GM18508 (cell line): ENCODE results near the gene ANKRD44.
A peak's percentile ranks its signal among the peaks of the same experiment; 100 is the strongest.
"Not testable (repeated sequence)": the region's sequence is repeated elsewhere in the genome, so short reads cannot be mapped to it uniquely, and the experiment has no call there.

Source experiments
- ATAC-seq: cut with Tn5 transposase; IDR thresholded peaks from one replicate; pipeline ENCODE4 v1.9.1; 2021; ENCODE audit warnings: moderate number of reproducible peaks; ENCODE audit not compliant: insufficient read depth, unreplicated experiment

The ANKRD44 gene

DNA sequence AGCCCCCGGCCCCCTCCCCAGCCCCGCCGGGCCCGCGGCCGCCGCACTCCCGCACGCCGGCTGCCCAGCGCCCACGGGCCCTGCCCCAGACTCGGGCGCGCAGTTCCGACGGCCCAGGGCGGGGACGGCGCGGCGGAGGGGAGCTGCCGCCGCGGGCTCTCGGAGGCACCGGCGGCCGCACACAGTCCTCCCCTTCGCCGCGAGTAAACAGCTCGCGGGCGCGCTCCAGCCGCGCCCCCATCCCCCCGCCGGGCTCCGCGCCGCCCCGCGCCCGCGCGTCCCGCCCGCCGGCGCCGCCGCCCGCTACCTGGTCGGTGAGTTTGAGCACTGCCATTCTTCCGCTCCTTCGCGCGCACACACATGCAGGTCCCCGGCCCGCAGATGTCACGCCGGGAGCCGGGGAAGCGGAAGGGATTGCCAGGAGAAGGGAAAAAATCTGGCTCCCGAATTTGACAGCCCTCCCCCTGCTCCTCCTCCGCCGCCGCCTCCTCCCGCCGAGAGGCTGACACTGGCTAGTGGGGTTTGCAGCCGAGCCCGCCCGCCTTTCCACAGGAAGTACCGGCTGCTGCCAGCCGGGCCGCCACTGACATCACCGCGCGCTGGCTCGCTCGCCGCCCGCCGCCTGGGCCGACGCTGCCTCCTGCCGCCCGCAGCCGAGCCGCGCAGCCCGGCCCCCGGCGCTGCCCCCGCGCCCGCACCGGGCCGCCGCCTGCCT, at the start of gene ANKRD44:
Gene ANKRD44, minus strand, starts transcription at position 510 of the 715 bp plus-strand sequence. Its CDS starts 176 bp downstream, at position 334.
- ATAC-seq, result peak; percentile 34

DNA sequence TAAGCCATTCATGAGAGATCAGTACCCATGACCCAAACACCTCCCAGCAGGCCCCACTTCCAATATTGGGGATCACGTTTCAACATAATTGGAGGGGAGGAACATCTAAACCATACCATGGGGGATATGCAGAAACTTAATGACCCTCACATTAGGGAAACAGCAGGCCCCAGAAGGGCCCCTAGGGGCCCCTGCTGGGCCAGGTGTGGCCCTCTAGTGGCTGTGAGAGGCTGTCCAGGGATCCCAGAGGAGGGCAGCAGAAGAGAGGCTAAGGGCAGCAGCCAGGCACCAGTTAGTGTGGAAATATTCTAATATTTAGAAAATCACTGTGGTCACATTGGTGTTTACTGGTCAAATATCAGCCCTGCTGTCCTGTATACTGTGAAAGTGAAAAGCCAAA, 49.3 kb upstream of the ANKRD44 start:
- no peak for ATAC-seq

DNA sequence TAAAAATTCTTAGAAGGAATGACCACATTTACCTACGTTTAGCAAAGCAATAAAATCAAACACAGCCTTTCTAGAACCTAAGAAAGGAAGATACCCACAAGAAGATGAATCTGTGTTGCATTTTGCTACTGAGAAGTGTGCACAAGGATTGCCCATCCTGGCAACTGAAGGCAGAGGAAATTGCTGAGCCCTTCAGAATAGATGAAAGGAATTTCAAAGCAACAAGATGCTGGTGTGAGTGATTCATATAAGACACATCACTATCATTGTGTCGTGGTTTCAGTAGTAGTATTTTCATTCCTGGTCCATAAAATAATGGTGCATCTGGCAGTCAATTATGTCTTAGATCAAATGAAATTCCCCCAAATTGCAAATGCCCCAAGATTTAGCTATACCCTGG, 48.4 kb upstream of the ANKRD44 start:
- no peak for ATAC-seq

DNA sequence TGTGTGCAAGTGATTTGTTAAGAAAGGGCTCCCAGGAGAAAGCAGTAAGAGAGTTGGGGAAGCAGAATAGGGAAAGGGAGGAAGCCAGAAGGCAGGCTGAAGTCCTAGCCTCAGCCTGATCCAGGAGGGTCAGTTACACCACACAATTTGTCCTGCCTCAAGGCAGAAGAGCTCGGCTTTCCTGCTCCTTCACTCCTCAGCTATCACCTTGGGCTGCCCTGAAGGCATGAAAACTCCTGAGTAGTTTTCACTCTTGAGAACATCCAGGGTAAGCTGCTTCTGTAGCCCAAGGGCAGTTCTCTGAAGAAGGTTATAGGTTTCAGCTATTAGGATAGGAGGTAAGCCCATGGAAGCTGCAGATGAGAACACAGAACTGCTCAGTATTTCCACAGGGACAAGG, 47.4 kb upstream of the ANKRD44 start:
- ATAC-seq, result no peak

DNA sequence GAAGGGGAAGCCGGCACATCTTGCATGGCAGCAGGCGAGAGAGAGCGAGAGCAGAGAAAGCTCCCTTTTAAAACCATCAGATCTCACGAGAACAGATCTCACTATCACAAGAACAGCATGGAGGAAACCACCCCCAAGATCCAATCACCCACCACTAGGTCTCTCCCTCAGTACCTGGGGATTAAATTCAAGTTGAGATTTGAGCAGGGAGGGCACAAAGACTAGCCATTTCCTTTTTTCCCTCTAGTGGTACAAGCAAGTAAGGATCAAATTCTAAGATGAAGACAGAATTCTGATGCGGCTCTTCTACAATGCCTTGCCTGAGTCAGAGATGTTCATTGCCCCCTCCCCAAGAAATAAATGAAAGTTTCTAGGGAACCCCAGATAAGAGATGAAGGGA, 45.6 kb upstream of the ANKRD44 start:
- no peak for ATAC-seq

DNA sequence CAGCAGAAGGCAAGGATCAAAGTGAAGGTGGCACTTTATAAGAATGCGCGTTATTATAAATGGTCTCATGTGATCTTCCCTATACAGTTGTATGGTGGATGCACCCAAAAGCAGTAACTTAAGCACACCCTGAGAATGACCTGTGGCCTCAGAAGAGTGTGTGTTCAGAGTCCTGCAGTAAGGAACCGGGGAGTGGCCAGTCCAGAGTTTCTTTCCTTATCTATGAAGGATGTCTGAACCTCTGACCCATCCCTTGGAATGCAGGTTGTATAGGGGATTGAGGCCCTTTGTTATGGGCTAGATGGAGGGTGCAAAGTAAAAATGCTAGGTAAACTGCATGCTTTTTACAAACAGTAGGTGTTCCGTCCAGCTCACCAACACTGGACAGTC, 43.6 kb upstream of the ANKRD44 start:
- no peak for ATAC-seq

DNA sequence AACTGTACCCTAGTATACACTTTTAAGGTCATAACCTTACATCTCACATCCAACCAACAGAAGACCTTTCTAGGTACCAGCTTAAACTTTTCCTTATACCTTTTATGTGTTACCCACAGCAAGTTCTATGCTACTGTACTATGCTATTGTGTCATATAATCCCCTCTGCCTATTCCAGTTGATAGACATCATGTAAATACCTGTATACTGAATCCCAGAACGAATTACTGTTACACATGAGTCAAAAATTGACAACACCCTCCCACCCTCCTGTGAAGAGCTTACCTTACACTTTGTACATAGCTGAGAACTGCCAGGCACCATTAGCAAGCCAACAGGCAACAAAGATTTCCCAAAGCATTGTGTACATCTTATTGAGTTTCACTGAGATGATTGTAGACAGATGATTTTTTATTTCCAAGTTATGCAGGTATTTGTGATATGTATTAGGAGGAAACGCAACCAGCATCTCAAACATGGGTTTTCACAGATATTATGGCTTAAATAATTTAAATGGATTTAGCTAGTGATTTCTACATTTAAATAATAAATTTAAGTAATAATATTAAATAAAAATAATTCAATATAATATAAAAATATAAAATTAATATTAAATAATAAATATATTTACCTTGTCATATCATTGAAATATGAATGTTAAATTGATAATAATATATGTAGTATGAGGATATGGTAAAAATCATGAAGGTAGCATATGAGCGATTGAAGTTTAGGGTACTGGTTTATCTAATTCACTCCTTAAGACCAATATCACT, 43.0 kb upstream of the ANKRD44 start:
- ATAC-seq, result no peak

DNA sequence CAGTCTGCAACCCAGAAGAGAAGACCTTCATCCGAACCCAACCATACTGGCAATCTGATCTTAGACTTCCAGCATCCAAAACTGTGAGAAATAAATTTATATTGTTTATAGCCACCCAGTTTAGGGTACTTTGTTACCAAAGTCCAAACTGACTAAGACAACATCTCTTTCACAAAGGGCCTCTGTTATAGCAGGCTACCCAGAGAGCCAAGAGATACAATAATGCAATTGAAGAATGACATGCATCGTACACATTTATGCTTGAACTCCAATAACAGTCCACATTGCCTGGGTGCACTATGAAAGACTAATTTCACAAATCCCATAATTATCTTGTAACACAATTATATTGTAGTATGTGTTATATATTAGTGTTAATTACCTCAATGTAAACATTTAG, 39.1 kb upstream of the ANKRD44 start:
- no peak for ATAC-seq

- no peak for ATAC-seq
These were observed 38.3 kb upstream of the ANKRD44 start for GRCh38 chr2:197348721-197349360.

DNA sequence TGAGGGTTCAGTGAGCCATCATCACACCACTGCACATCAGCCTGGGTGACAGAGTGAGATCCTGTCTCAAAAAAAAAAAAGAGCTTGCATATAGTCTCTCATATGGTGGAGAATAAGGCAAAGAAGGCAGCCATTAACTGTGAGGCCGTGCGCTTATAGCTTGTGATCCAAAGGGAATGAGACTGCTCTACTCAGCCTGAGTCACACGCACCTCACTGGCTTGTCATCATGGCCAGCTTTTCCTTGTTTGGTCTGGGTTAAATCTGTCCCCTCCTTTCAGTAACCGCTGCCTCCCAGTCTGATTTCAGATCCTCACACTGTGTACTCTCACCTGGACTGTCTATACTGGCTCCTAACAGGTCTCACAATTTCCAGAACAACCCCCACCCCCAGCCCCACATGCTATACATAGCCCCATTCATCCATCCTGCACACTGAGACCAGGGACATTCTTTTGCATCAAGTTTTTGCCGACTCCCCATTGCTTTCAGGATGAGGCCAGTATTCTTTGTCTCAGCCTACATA, 35.3 kb upstream of the ANKRD44 start:
- ATAC-seq, result no peak

- ATAC-seq, result not testable (repeated sequence)
These were observed 33.4 kb upstream of the ANKRD44 start for GRCh38 chr2:197343968-197344367.

DNA sequence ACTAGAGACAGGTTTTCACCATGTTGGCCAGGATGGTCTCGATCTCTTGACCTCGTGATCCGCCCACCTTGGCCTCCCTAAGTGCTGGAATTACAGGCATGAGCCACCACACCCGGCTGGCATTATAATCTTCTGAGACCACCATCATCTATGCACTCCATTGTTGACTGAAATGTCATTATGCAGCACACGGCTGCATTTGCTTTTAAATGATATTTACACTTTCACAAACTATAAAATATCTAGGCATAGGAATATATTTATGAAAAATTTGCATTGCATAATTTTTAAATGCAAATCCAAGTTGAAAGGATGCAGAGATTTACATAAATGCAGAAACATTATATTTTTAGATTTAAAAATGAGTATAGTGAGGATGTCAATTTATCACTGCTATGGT, 30.0 kb upstream of the ANKRD44 start:
- no peak for ATAC-seq

DNA sequence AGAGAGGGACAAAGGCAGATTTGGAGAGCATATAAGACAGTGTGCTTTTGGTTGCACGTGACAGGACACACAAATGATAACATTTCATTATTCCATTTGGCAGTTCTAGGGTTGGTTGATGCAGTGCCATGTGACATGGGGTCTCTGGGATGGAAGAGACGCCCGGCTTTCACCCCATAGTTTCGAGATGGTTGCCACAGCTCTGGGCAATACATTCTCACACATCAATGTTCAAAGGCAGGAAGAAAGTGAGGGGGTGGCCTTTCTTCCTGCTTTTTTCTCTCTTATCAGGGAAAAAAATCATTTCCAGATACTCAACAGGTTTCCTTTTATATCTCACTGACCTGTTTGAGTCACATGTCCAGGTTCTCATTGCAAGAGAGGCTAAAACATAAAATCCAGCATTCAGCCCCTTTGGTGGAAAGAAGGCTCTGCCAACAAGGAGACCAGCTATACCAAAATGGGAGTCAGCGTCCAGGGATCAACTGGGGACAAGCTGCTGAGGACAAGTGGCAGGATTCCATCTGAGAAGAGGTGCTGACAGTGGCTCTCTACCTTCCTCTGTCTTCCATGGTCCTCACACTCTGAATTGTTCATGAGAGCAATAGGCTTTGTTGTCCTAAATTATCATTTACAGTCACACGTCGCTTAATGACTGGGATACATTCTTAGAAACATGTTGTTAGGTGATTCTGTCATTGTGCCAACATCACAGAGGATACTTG, 29.1 kb upstream of the ANKRD44 start:
- ATAC-seq, result no peak

GRCh38 chr2:197339016-197339415, 28.4 kb upstream of the ANKRD44 start:
- no peak for ATAC-seq

DNA sequence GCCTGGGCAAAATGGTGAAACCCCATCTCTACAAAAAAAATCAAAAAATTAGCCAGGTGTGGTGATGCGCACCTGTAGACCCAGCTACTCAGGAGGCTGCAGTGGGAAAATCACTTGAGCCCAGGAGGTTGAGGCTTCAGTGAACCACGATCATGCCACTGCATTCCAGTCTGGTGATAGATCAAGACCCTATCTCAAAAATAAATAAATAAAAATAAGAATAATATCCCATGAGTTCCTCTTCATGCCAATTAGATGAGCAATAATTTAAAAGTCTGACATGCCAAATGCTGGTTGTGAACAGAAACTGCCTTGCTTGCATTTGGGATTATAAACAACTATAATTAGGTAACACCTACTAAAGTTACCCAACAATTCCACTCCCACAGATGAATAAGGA, 22.1 kb upstream of the ANKRD44 start:
- ATAC-seq, result no peak

GRCh38 chr2:197328461-197328860, 17.9 kb upstream of the ANKRD44 start:
- ATAC-seq, result no peak

GRCh38 chr2:197327472-197328098, 17.0 kb upstream of the ANKRD44 start:
- ATAC-seq, result no peak

- ATAC-seq, result no peak
These were observed 16.5 kb upstream of the ANKRD44 start for GRCh38 chr2:197327073-197327471.

DNA sequence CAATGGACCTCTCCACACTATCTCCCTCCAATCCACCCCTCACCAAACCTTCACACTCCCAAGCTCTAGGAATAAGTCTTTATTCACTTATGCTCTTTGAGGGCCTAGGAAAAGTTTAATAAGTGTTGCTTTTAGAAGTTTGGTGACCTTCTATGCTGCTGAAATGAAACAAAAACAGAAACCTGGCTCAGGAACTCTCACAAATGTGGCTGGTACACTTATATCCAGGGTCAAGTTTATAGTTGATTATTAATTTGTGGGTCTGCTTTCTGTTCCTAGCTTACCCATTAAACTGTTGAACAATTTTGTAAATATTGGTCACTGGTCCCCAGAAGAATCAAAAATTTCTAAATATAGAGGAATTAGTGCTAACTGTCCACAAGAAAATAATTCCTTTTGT, 14.2 kb upstream of the ANKRD44 start:
- ATAC-seq, result peak; percentile 87
